Erythroblast (primary cell): ENCODE data around the gene RNASEH2B.

Source experiments
- GATA1 ChIP-seq: IDR thresholded peaks from 2 replicates; pipeline ENCODE4 v1.6.1; 2011; ENCODE audit warnings: low read depth, mild to moderate bottlenecking, control low read depth, low read length, moderate library complexity
- POLR2A ChIP-seq: IDR thresholded peaks from 2 replicates; pipeline ENCODE4 v1.6.1; 2011; ENCODE audit warnings: mild to moderate bottlenecking, low read length

DNA sequence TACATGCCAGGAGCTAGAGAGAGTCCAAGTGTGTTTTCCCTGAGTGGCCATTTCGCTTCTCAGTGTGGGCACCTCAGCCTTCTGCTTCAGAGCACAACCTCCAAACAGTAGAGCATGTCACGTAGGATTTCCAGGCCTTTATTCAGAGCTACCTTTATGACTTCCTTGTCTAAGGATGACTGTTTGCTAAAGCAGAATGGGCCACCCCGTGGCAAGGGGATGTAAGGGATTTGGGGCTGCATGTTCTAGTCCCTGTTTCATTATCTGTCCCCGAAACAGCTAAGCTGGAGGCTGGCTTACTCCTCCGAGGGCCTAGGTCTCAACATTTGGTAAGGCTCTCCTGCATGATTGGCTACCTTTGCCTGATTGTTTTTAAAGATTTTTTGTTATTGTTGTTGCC lies 6.0 kb downstream of the RNASEH2B start:
- TF ChIP-seq POLR2A (no peak), GATA1 (no peak)
